ENCODE data around the gene PPOX. TPM values are rescaled to one million over a fixed set of nuclear protein-coding genes. Genes with fewer than 3 reads are reported as not detected.

Gene PPOX
- total RNA-seq, 5 donors from 2014 or later (not counting 1 experiment from before 2014, with no cell fraction given) = 38.3 to 85.4 (median 69.2) TPM

GRCh38 chr1:161220002-161220401, 53.8 kb downstream of the PPOX start:
- POLR2A ChIA-PET = interaction anchor here in 1 of 2 donors (0.8 kb wide), 1 partner anchor 54 kb away, joined by 3 read pairs; the partner anchor contains the start of gene PPOX
- no peaks in the 10 kb centered on the region for H3K9me3 Mint-ChIP-seq
- H3K4me3 Mint-ChIP-seq = no peak overlapping the region

More at GRCh38 chr1:161220002-161220401, 53.8 kb downstream of the PPOX start:
- Mint-ChIP-seq H3K36me3 (peaks cover 3% of the 10 kb centered on the region), H3K27me3 (no peaks in the 10 kb centered on the region), H3K4me1 (peaks cover 47 to 60% (median 56%) of the 10 kb centered on the region in 3 donors), H3K27ac (peak overlapping the region; percentile 94 to 97)
- Histone ChIP-seq H3K4me1 (ENCODE audit: control insufficient read depth in 1 of 2, extremely low read depth in 1 of 2, insufficient read depth in 2 of 2, low read length in 2 of 2) (peaks cover 21 to 29% of the 10 kb centered on the region in 2 experiments), H3K4me3 (ENCODE audit: control insufficient read depth in 1 of 2, extremely low read depth in 1 of 2, low read length in 1 of 2) (no peak overlapping the region), H3K27ac (ENCODE audit: low read length) (no peak overlapping the region), H3K9me3 (no peaks in the 10 kb centered on the region), H3K27me3 (replicated peaks in 1 of 2; ENCODE audit: control insufficient read depth in 2 of 2, extremely low read depth in 1 of 2, insufficient read depth in 2 of 2, low read length in 1 of 2) (no peaks in the 10 kb centered on the region), H3K36me3 (ENCODE audit: control insufficient read depth in 2 of 2, extremely low read depth in 1 of 2, insufficient read depth in 1 of 2, low read length in 1 of 2) (no peaks in the 10 kb centered on the region)
- ATAC-seq (replicated peaks in 1 of 4) (no peak), DNase-seq (no peak)
- CTCF ChIA-PET = interaction anchor here (0.7 to 1.6 kb wide), 4 partner anchors 9 to 119 kb away, joined by 3 to 6 read pairs (median 3); no protein-coding TSS in a partner anchor
- 76% methylated on average over 3 of the region's 5 CpGs for WGBS (ENCODE audit: insufficient coverage)

Other genes starting within 250 kb of the PPOX start
- not detected for gene ITLN2, start 211.6 kb upstream of the PPOX start, total RNA-seq
- 10 to 100 TPM; 14.6 to 21.0 (median 18.7) TPM for gene F11R, start 145.3 kb upstream of the PPOX start, total RNA-seq
- 100 to 1,000 TPM in 2 of 5 donors, 10 to 100 TPM in 3; 39.9 to 130 (median 94.8) TPM for gene TSTD1, start 127.5 kb upstream of the PPOX start, total RNA-seq
- 10 to 100 TPM; 65.4 to 96.1 (median 92.2) TPM for gene USF1, start 120.4 kb upstream of the PPOX start, total RNA-seq
- gene ARHGAP30, start 96.5 kb upstream of the PPOX start, total RNA-seq = 100 to 1,000 TPM; 193 to 299 (median 279) TPM
- under 1 TPM in 1 of 5 donors, not detected in 4; 0.06 TPM for gene NECTIN4, start 76.9 kb upstream of the PPOX start, total RNA-seq
- 1 to 10 TPM in 1 of 5 donors, under 1 TPM in 2, not detected in 2; 0.82 to 1.6 (median 0.86) TPM for gene KLHDC9, start 68.1 kb upstream of the PPOX start, total RNA-seq
- gene PFDN2, start 48.4 kb upstream of the PPOX start, total RNA-seq = 10 to 100 TPM; 32.4 to 48.3 (median 42.1) TPM
- 10 to 100 TPM; 23.4 to 44.7 (median 41.7) TPM for gene NIT1, start 48.3 kb upstream of the PPOX start, total RNA-seq
- 10 to 100 TPM; 34.3 to 43.6 (median 40.6) TPM for gene DEDD, start 33.8 kb upstream of the PPOX start, total RNA-seq
- gene UFC1, start 12.4 kb upstream of the PPOX start, total RNA-seq = 100 to 1,000 TPM in 2 of 5 donors, 10 to 100 TPM in 3; 82.9 to 109 (median 93.8) TPM
- gene USP21, start 6.9 kb upstream of the PPOX start, total RNA-seq = 10 to 100 TPM; 37.4 to 69.0 (median 59.5) TPM
- gene B4GALT3, start 11.1 kb downstream of the PPOX start, total RNA-seq = 10 to 100 TPM; 48.4 to 77.8 (median 69.3) TPM
- 1 to 10 TPM in 4 of 5 donors, under 1 TPM in 1; 0.86 to 1.8 (median 1.4) TPM for gene ADAMTS4, start 32.6 kb downstream of the PPOX start, total RNA-seq
- gene NDUFS2, start 35.9 kb downstream of the PPOX start, total RNA-seq = 10 to 100 TPM; 57.3 to 92.2 (median 88.2) TPM
- 1 to 10 TPM; 2.5 to 5.2 (median 3.5) TPM for gene FCER1G, start 48.9 kb downstream of the PPOX start, total RNA-seq
- gene APOA2, start 57.2 kb downstream of the PPOX start, total RNA-seq = 1 to 10 TPM in 3 of 5 donors, not detected in 2; 2.2 to 5.5 (median 3.7) TPM
- 10 to 100 TPM in 4 of 5 donors, 1 to 10 TPM in 1; 6.3 to 12.2 (median 11.0) TPM for gene TOMM40L, start 59.6 kb downstream of the PPOX start, total RNA-seq
- gene NR1I3, start 71.8 kb downstream of the PPOX start, total RNA-seq = not detected
- not detected for gene PCP4L1, start 92.3 kb downstream of the PPOX start, total RNA-seq
- 1 to 10 TPM; 3.4 to 7.9 (median 6.1) TPM for gene MPZ, start 143.5 kb downstream of the PPOX start, total RNA-seq
- 100 to 1,000 TPM in 3 of 5 donors, 10 to 100 TPM in 2; 86.4 to 106 (median 103) TPM for gene SDHC, start 148.0 kb downstream of the PPOX start, total RNA-seq
- gene CFAP126, start 201.4 kb downstream of the PPOX start, total RNA-seq = not detected